Right lobe of liver (tissue), 6 donors: Measurements from ENCODE around the gene SRRM1. TPM values are rescaled to one million over a fixed set of nuclear protein-coding genes. Genes with fewer than 3 reads are reported as not detected.
"Not testable (repeated sequence)": the region's sequence is repeated elsewhere in the genome, so short reads cannot be mapped to it uniquely, and the experiment has no call there.

Experiments
- ATAC-seq, 4 donors: fragments of 200-7000 bp; cut with Tn5 transposase; one replicate each; pipeline ENCODE4 v1.9.1; 2020; ENCODE audit warnings: mild to moderate bottlenecking in 4 of 4, moderate library complexity in 4 of 4
- DNase-seq, 3 donors: peaks; one replicate each; pipeline ENCODE4 v3.0.0-alpha.2; 2020
- H3K27ac ChIP-seq, 3 donors: fragments of 200-600 bp; one replicate each; pipeline ENCODE4 v1.8.0; 2022
- H3K27me3 ChIP-seq, 2 donors: fragments of 200-600 bp; one replicate each; pipeline ENCODE4 v1.8.0; 2022
- H3K36me3 ChIP-seq, 4 donors: fragments of 200-600 bp; sonication (generic) in 1 of 4; one replicate each; pipeline versions ENCODE4 v1.5.1 to v1.8.0; 2017 to 2022; ENCODE audit warnings: control low read depth in 1 of 4
- H3K4me1 ChIP-seq, 4 donors: fragments of 200-600 bp; sonication (generic) in 1 of 4; one replicate each; pipeline versions ENCODE4 v1.5.1 to v1.8.0; 2017 to 2022; ENCODE audit warnings: control low read depth in 1 of 4
- H3K4me3 ChIP-seq, 3 donors: fragments of 200-600 bp; one replicate each; pipeline ENCODE4 v1.8.0; 2022
- H3K9me3 ChIP-seq, 4 donors: fragments of 200-600 bp; sonication (generic) in 1 of 4; one replicate each; pipeline versions ENCODE4 v1.5.1 to v1.8.0; 2017 to 2022; ENCODE audit warnings: control low read depth in 1 of 4
- CTCF ChIP-seq, 4 donors: fragments of 200-600 bp in 3 of 4; fragments of 450-650 bp in 1 of 4; IDR thresholded peaks; one replicate each; pipeline versions ENCODE4 v1.5.1 to v1.8.0; 2016 to 2022; ENCODE audit warnings: antibody characterized with exemption in 4 of 4, mild to moderate bottlenecking in 2 of 4
- POLR2A ChIP-seq: fragments of 450-650 bp; IDR thresholded peaks from one replicate; pipeline ENCODE4 v1.6.1; 2017; ENCODE audit warnings: antibody characterized with exemption, mild to moderate bottlenecking
- WGBS: methylation state at CpG from one replicate; pipeline ENCODE4 v1.1.6; 2018; ENCODE audit warnings: low coverage, low lambda C conversion rate; ENCODE audit not compliant: insufficient coverage; ENCODE audit errors: missing lambda C conversion rate; 5-methylcytosine and 5-hydroxymethylcytosine counted together
- intact Hi-C, 2 donors: fragments of 100-400 bp; cut with DNase I; formaldehyde crosslinking; loops; one replicate each; pipeline versions ENCODE4 v1.11.2 to v1.14.1; 2022
- small RNA-seq, 2 experiments: library from RNA; depleted of rRNA; stranded (forward); fragments of <200 nt; gene quantifications; one replicate each; pipeline ENCODE3, GENCODE V24; 2016
- total RNA-seq, 6 experiments: library from RNA; depleted of rRNA in 2 of 6; stranded (reverse); fragments of >200 nt in 2 of 6; fragmentation: NEBNext Ultra II Directional in 3 of 6; extraction: Animal tissue kit (Norgen Biotek cat#: 25700) in 3 of 6; gene quantifications; one replicate each; pipeline versions ENCODE4 v1.1.0 to v1.2.4, GENCODE V29; 2016 to 2023
- donor health status: DM: no; HTN: yes; CAD: no.
- donor health status: DM: no; HTN: no; CAD: no.
- donor health status: DM: no; HTN: no; CAD: no.
- donor health status: DM: no; HTN: yes; CAD: no.
- donor health status: DM: no; HTN: yes; CAD: no.

The SRRM1 gene
- total RNA-seq, 6 experiments from 2014 or later, result 41.1 to 52.0 (median 44.9) TPM

- Histone ChIP-seq H3K27ac (peak overlapping the region; percentile 47 to 82 (median 66)), H3K9me3 (no peaks in the 10 kb centered on the region), H3K4me3 (peak overlapping the region; percentile 1 to 31 (median 10)), H3K27me3 (no peaks in the 10 kb centered on the region), H3K36me3 (no peaks in the 10 kb centered on the region), H3K4me1 (peaks cover 0 to 23% (median 5%) of the 10 kb centered on the region in 4 donors)
- intact Hi-C loops, result no loop called here
- ATAC-seq, result peak; percentile 67 to 80 (median 74)
- TF ChIP-seq POLR2A (no peak), CTCF (IDR thresholded peaks at IDR 0.05) (no peak)
- DNase-seq, result peak; percentile 49 to 88 (median 75)
- WGBS, result 20% methylated on average over 6 of the region's 8 CpGs
These were observed 75.0 kb downstream of the SRRM1 start for GRCh38 chr1:24717887-24718650.

DNA sequence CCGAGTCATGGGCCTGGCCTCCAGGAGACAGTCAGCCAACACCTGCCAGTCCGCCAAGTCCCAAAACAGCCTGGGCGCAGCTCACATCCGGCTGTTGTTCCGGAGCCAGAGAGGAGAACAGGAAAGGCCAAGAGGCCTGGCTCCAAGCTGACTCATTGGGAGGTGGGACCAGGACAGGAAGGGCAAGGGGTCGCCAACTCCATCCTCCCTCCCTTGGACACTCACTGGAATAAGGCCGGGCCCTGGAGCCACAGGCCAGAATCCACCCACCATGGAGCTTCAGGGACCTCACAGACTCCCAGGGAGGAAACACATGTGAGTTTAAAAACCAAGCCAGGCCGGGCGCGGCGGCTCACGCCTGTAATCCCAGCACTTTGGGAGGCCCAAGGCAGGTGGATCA, 77.0 kb downstream of the SRRM1 start:
- Histone ChIP-seq H3K27ac (peak overlapping the region; percentile 33 to 36 (median 35)), H3K9me3 (no peaks in the 10 kb centered on the region), H3K36me3 (no peaks in the 10 kb centered on the region), H3K4me3 (no peak overlapping the region), H3K4me1 (peaks cover 0 to 23% (median 5%) of the 10 kb centered on the region in 4 donors), H3K27me3 (no peaks in the 10 kb centered on the region)
- DNase-seq (peak; percentile 75 to 79 (median 77)), ATAC-seq (peak; percentile 54 to 79 (median 67))
- no peak for TF ChIP-seq CTCF (IDR thresholded peaks at IDR 0.05)
- TF ChIP-seq POLR2A, result no peak
- intact Hi-C loops, result no loop called here
- no CpG with 5 or more reads among the region's 12 CpGs for WGBS

- Histone ChIP-seq H3K9me3 (no peaks in the 10 kb centered on the region), H3K27me3 (no peaks in the 10 kb centered on the region), H3K4me1 (peaks cover 0 to 23% (median 5%) of the 10 kb centered on the region in 4 donors), H3K4me3 (no peak overlapping the region), H3K27ac (no peak overlapping the region), H3K36me3 (no peaks in the 10 kb centered on the region)
- TF ChIP-seq CTCF (IDR thresholded peaks at IDR 0.05), result no peak
- no peak for TF ChIP-seq POLR2A
- DNase-seq (no peak), ATAC-seq (no peak)
- intact Hi-C loops, result no loop called here
- WGBS, result no CpG with 5 or more reads among the region's 31 CpGs
These were observed 78.4 kb downstream of the SRRM1 start for GRCh38 chr1:24721533-24721932.

- not testable (repeated sequence) for ATAC-seq
- H3K4me1 ChIP-seq, result peaks cover 0 to 16% (median 3%) of the 10 kb centered on the region in 4 donors
These were observed 79.3 kb downstream of the SRRM1 start for GRCh38 chr1:24722073-24723035.

More at GRCh38 chr1:24722073-24723035, 79.3 kb downstream of the SRRM1 start:
- H3K27me3 ChIP-seq, H3K27ac ChIP-seq, H3K36me3 ChIP-seq, DNase-seq, intact Hi-C loops, H3K9me3 ChIP-seq, H3K4me3 ChIP-seq: not testable (repeated sequence)
- 88% methylated on average over 13 of the region's 21 CpGs for WGBS

Small RNAs within 50 kb of the gene (small RNA-seq; reads per million reads assigned to genes)
- gene RF00019, result 0 reads per million in 2 experiments

Other genes with a start within 250 kb of the SRRM1 start
- gene STPG1, start 229.5 kb upstream of the SRRM1 start, total RNA-seq, result 1 to 10 TPM; 1.0 to 3.6 (median 1.7) TPM
- 1 to 10 TPM; 3.4 to 9.2 (median 6.0) TPM for gene NIPAL3, start 227.5 kb upstream of the SRRM1 start, total RNA-seq
- 1 to 10 TPM; 1.2 to 3.1 (median 2.1) TPM for gene RCAN3, start 140.5 kb upstream of the SRRM1 start, total RNA-seq
- 1 to 10 TPM in 3 of 6 experiments, under 1 TPM in 3; 0.81 to 2.6 (median 0.99) TPM for gene NCMAP, start 87.2 kb upstream of the SRRM1 start, total RNA-seq
- gene CLIC4, start 102.1 kb downstream of the SRRM1 start, total RNA-seq, result 10 to 100 TPM; 35.0 to 63.6 (median 44.3) TPM